COR-L47 (cell line): Measurements from ENCODE around the gene PSMD2.

ENCODE experiments used
- DNase-seq: peaks from one replicate; lab custom pipeline; 2025; lab: John Stamatoyannopoulos, UW

PSMD2 gene

DNA sequence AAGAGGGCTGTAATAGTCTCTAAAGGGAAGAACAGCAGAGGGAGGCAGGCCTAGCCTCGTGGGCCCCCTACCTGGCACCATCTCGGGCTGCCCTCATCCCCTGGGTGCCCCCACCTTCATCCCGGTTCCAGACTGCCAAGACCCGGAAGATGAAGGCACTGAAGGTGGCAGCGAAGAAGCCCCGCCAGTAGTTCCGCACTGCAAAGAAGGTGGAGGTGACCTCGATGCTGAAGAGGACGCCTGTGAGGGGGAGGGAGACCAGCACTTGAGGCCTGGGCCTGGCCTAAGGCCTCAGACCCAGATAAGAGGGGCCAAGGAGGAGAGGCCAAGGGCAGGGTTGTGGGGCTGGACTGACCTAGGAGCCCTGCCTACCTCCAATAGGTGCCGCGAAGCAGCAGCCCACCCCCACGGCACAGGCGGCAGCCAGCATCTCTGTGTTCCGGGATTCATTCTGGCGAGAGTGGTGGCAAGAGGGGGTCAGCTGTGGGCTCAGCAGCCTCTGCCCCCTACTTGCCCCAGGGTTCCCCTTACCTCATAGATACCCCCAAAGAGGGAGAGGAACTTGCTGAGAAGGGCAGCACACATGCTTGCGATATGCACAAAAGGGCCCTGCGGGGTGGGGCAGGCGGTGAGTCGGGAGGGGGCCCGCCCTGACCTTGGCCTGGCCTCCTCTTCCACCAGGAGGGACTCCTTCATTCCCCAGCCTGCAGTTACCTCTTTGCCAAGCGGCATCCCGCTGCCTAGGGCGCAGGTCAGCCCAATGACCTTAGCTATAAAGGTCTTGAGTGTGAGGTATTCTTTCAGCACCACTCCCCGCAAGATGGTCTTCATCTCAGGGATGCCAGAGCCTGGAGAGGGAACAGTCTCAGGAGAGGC is 58.4 kb downstream of the PSMD2 start:
- DNase-seq: no peak

DNA sequence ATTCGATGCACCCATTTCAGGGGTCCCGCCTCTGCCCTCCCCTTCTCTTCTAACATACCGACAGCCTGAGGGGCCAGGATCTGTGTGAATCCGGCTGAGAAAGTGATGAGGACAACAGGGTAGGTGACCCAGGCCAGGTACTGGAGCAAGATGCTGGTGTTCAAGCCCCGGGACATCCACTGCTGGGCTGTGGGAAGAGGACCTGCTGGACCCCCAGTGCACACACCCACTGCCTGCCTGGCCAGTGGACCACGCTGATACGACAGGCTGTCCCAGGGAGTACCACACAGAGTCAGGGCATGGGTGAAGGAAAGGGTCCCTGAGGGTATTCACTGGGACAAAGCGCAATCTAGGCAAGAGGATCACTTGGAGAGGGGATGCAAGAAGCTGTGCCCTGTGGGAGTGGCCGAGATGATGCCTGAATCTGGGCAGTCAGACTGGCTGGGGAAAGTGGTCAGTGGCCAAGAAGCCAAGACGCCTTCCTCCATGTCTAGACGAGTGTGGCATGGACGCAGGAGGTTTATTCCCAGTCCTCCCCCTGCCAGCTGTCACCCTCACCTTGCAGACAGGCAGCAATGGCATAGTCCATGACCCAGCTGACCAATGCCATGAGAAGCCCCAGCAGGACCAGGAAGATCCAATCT is 59.2 kb downstream of the PSMD2 start:
- DNase-seq: no peak
